GM21381 (cell line): ENCODE measurements around the gene SUPT20HL2.
"Not testable (repeated sequence)": the region's sequence is repeated elsewhere in the genome, so short reads cannot be mapped to it uniquely, and the experiment has no call there.

ENCODE experiments used
- ATAC-seq: cut with Tn5 transposase; IDR thresholded peaks from one replicate; pipeline ENCODE4 v1.9.1; 2021; ENCODE audit warnings: mild to moderate bottlenecking, moderate library complexity; ENCODE audit not compliant: unreplicated experiment

The SUPT20HL2 gene

DNA sequence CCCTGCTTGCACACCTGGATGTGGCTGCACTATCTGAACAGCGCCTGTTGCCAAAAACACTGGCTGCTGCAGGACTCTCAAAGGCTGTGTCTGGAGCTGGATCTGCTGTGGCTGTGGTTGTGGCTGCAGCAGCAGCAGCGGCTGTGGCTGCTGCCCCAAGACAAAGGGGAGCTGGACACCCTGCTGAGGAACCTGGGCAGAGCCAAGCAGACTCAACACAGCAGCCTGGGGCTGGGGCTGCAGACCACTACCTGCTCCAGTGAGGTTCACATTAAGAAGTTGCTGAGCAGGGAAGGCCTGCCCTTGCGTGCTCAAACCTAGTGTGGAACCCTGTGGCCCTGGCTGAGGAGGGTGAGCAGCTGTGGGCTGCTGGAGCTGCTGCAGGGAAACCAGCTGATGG lies 3.0 kb downstream of the SUPT20HL2 start:
- not testable (repeated sequence) for ATAC-seq

DNA sequence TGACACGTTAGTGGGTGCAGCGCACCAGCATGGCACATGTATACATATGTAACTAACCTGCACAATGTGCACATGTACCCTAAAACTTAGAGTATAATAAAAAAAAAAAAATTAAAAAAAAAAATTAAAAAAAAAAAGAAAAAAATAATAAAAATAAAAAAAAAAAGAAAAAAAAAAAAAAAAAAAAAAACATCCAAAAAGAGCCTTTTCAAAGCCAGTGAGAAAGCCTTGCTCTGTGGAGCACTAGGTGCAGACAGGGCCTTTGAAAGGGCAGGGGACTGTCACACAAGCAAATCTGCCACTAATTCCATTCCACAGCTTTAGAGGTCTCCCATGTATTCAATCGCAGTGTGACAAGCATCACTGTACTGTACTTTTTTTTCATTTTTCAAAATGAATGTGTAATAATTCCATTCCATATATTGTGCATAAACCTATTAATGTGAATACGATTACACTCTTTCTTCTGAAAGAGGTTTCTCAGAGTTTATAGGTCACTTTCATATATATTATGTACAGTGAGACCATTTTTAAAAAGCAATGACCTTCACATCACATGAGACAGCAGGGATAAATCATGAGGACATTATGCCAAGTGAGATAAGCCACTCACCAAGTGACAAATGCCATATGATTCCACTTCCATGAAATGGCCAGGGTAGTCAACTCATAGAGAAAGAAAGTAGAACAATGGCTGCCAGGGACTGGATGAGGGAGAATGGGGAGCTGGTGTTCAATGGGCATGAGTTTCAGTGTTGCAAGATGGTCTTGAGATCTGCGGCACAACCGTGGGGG lies 4.1 kb downstream of the SUPT20HL2 start:
- not testable (repeated sequence) for ATAC-seq

DNA sequence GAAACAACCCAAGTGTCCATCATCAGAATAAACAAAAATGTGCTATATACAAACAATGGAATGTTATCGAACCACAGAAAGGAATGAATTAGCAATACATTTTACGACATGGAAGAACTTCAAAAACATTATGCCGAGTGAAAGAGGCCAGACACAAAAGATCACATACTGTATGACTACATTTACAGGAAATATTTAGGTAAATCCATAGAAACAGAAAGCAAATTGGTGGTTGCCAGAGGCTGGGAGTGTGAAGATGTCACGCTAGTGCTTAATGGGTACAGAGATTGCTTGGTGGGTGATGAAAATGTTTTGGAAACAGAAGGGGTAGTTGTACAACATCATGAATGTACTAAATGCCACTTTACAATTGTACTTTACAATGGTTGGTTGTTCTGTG lies 5.1 kb downstream of the SUPT20HL2 start:
- ATAC-seq = not testable (repeated sequence)

- no peak for ATAC-seq
Measured at GRCh38 chrX:24306440-24306839, 7.4 kb downstream of the SUPT20HL2 start.

GRCh38 chrX:24305905-24306304 lies 8.0 kb downstream of the SUPT20HL2 start:
- ATAC-seq = no peak

GRCh38 chrX:24301806-24302205 lies 12.1 kb downstream of the SUPT20HL2 start:
- ATAC-seq = no peak

DNA sequence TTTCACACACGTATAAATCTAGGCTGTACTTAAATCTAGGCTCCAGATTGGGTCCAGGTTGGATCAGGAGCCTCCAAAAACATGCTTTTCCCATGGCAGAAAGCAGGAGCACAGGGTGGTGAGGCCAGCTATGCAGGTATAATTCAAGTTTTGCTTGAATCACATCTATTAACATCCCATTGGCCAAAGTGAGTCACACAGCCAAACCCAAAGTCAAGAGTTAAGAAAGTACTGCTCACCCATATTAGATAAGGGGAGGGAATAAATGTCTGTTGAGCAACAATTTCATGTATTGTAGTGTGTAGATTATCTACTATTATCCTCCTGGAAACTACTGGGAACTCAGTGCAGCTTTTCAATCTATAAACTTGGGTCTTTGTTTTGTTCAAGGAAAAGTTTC lies 12.8 kb downstream of the SUPT20HL2 start:
- no peak for ATAC-seq

DNA sequence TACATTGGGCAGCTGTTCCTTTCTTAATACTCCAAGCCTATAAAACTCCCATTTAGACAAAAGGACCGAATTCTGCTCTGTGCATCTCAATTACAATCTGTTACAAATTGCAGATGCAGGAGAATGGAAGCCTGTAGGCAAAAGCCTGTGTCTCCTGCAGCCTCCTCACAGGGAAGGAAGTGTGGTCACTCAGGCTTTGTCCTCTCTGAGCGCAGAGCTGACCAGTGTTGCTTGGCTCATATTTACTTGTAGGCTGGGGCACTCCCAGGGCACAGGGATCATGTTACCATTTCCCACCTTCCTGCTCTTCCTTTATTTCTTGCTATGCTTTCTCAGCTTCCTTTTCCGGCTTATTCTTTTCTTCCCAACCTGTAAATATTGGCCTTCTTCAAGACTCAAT lies 15.7 kb downstream of the SUPT20HL2 start:
- no peak for ATAC-seq

- no peak for ATAC-seq
Measured at GRCh38 chrX:24294619-24295018, 19.2 kb downstream of the SUPT20HL2 start.

- ATAC-seq = no peak
Measured at GRCh38 chrX:24293412-24293811, 20.5 kb downstream of the SUPT20HL2 start.

- ATAC-seq = no peak
Measured at GRCh38 chrX:24292353-24292752, 21.5 kb downstream of the SUPT20HL2 start.

DNA sequence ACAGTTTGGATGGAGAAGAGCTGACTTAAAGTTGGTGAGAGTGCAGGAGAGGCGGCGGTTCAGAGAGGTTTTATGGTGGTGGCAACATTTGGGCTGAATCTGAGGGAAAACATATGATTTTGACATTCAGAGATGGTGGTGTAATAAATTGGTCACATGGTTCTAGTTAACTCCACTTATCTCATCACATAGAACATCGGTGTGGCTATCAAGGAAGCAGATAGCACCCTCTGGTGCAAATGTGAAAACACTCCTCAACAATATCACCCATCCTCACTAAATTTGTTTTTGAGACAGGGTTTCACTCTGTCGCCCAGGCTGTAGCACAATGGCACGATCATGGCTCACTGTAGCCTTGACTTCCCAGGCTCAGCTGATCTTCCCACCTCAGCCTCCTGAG lies 28.8 kb downstream of the SUPT20HL2 start:
- no peak for ATAC-seq

DNA sequence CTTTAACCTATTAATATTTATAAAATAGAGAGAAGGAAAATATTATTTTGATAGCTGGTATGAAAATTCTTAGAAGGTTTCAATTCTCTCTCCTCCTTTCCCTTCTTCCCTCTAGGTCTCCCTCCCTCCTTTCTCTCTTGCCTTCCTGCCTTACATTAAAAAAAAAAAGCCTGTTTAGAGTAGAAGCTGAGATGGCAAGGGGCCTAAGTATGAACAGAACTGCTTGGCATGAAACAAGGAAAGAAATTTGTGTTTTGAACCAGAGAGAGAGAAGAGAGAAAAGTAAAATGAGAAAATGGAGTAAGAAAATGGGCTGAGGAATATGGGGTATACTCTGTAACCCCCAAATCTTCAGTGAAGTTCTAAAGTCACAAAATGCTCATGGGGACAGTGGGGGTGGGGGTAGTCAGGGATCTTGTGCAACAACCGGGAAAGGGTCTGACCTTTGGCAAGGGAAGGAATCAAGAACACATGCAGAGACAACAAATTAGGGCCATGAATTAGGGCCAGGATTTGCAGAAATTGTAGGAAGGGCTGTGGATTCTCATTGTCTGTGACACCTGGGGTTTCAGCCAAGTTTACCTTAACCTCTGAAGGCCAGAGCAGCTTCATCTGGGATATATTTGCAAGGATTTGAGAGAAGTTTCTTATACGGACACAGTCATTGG lies 30.6 kb downstream of the SUPT20HL2 start:
- ATAC-seq = no peak

DNA sequence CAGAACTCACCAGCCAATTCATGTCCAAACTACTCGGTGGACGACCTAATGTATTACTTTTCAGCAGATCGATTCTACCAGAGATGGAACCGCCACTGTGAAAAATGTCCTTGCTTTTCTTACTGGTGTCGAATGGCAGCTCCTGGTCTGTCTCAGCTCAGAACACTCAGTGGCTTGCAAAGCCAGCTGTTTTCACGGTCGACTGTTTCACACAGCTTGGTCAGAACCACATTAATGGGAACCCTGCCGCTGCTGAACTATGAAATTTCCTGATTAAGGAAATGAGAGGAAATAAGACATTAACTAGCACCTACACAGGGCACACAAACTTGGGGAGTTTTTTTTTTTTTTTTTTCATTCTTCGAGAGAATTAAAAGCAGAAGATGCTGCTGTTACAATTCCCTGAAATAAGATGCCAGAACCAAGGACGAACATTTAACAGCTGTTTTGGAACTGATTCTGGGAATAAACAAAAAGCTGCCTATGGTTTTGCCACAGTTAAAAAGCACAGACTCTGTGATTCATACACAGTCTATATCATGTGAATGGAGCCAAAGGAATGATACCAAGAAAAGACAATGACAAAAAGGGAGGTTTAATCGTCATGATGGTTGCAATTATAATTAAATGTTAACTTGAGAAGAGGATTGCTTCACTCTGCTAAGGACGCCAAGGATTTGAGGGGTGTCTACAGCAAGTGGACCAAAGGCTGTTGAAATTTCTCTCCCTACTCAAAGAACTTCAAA lies 31.3 kb downstream of the SUPT20HL2 start:
- ATAC-seq = no peak

GRCh38 chrX:24277405-24277804 lies 36.5 kb downstream of the SUPT20HL2 start:
- ATAC-seq = no peak

DNA sequence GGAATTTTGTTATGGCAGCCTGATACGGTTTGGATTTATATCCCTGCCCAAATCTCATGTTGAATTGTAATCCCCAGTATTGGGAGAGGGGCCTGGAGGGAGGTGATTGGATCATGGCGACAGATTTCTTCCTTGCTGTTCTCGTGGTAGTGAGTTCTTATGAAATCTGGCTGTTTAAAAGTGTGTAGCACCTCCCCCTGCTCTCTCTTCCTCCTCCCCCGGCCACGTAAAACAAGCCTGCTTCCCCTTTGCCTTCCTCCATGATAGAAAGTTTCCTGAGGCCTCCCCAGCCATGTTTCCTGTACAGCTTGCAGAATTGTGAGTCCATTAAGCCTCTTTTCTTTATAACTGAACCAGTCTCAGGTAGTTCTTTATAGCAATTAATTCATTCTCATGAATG lies 37.9 kb downstream of the SUPT20HL2 start:
- no peak for ATAC-seq

DNA sequence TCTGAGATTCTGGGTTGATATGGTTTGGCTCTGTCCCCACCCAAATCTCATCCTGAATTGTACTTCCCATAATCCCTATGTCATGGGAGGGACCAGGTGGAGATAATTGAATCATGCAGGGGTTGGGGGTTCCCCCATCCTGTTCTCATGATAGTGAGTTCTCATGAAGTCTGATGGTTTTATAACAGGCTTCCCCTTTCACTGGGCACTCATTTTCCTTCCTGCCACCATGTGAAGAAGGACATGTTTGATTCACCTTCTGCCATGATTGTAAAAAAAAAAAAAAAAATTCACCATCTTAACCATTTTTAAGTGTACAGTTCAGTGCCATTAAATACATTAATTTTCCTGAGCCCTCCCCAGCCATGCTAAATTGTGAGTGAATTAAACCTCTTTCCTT lies 42.6 kb downstream of the SUPT20HL2 start:
- no peak for ATAC-seq

GRCh38 chrX:24268786-24269185 lies 45.1 kb downstream of the SUPT20HL2 start:
- ATAC-seq = no peak

- ATAC-seq = no peak
Measured at GRCh38 chrX:24266996-24267395, 46.9 kb downstream of the SUPT20HL2 start.

DNA sequence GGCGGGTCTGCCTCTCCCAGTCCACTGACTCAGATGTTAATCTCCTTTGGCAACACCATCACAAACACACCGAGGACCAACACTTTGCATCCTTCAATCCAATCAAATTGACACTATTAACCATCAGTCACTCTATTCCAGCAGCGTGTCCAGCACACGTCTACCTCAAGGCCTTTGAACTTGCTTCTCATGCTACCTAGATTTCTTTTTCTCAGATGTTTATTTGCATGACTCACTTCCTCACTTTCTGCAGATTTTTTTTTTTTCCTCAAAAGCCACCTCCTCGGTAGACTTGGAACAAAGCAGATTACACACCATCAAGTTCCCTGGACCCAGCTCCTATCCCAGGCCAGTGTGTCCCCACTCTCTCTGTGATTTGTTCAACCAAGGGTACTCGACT lies 49.5 kb downstream of the SUPT20HL2 start:
- ATAC-seq = no peak

DNA sequence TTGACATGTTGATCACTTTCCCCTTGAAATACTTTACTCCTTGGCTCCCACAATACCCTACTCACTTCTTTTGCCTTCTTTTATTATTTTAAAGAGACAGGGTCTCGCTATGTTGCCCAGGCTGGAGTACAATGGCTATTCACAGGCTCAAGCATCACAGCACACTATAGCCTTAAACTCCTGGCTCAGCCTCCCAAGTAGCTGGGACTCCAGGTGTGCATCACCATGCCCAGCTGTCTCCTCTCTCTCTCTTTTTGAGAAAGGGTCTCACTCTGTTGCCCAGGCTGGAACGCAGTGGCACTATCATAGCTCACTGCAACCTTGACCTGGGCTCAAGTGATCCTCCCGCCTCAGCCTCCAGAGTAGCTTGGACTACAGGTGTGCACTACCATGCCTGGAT lies 51.6 kb downstream of the SUPT20HL2 start:
- ATAC-seq = no peak
